Transverse colon (tissue), 4 donors: Measurements from ENCODE around the gene GNG13. TPM values are rescaled to one million over a fixed set of nuclear protein-coding genes. Genes with fewer than 3 reads are reported as not detected.
"Not testable (repeated sequence)": the region's sequence is repeated elsewhere in the genome, so short reads cannot be mapped to it uniquely, and the experiment has no call there.

Experiments used
- DNase-seq: peaks from one replicate; pipeline ENCODE4 v3.0.0-alpha.2; 2019
- H3K27ac ChIP-seq, 4 donors: fragments of 200-600 bp; sonication (generic); 2 replicates each; pipeline ENCODE4 v1.5.1; 2016 to 2018; ENCODE audit warnings: inconsistent platforms in 4 of 4
- H3K27me3 ChIP-seq: fragments of 200-600 bp; sonication (generic); 2 replicates; pipeline ENCODE4 v1.5.1; 2017; ENCODE audit warnings: inconsistent platforms
- H3K36me3 ChIP-seq, 4 donors: fragments of 200-600 bp; sonication (generic); 2 replicates each; pipeline ENCODE4 v1.5.1; 2017 to 2019; ENCODE audit warnings: inconsistent platforms in 4 of 4
- H3K4me1 ChIP-seq, 4 donors: fragments of 200-600 bp; sonication (generic); 2 replicates each; pipeline ENCODE4 v1.5.1; 2017 to 2020; ENCODE audit warnings: inconsistent platforms in 4 of 4
- H3K4me3 ChIP-seq, 4 donors: fragments of 200-600 bp; sonication (generic); 1 replicate in 1 of 4; 2 replicates in 3 of 4; pipeline versions ENCODE4 v1.5.1 to v1.6.1; 2017 to 2019; ENCODE audit warnings: inconsistent platforms in 4 of 4
- H3K9me3 ChIP-seq, 2 donors: fragments of 200-600 bp; sonication (generic); 2 replicates each; pipeline ENCODE4 v1.5.1; 2017 to 2019; ENCODE audit warnings: inconsistent platforms in 2 of 2
- EP300 ChIP-seq: sonication (generic); formaldehyde crosslinking; IDR thresholded peaks from one replicate; pipeline ENCODE4 v1.6.1; 2017; ENCODE audit warnings: antibody characterized with exemption, low read depth
- POLR2A ChIP-seq: fragments of 450-650 bp; IDR thresholded peaks from one replicate; pipeline ENCODE4 v1.6.1; 2016; ENCODE audit warnings: antibody characterized with exemption, mild to moderate bottlenecking, moderate library complexity
- POLR2AphosphoS5 ChIP-seq, 3 donors: sonication (generic); formaldehyde crosslinking; IDR thresholded peaks; one replicate each; pipeline ENCODE4 v1.6.1; 2016; ENCODE audit warnings: antibody characterized with exemption in 3 of 3
- WGBS, 2 donors: methylation state at CpG; one replicate each; pipeline ENCODE4 v1.1.5; 2018; ENCODE audit warnings: low coverage in 1 of 2; 5-methylcytosine and 5-hydroxymethylcytosine counted together
- in situ Hi-C, 4 donors: fragments of 200-750 bp; cut with MboI; loops; one replicate each; pipeline versions ENCODE4 v1.15.0 to v1.15.1; 2017; ENCODE audit warnings: low sequenced_read_pairs in 3 of 4, low pct_ligation_motif_present in 1 of 4, low pct_unique_long_range_greater_than_20kb in 1 of 4
- intact Hi-C: fragments of 100-400 bp; cut with DNase I; formaldehyde crosslinking; loops from one replicate; pipeline ENCODE4 v1.15.1; 2023; ENCODE audit warnings: low total_unique reads
- total RNA-seq, 4 donors: library from RNA; depleted of rRNA; stranded (reverse); fragments of >200 nt; gene quantifications; one replicate each; pipeline ENCODE4 v1.1.0, GENCODE V29; 2016
- TF ChIP-seq, protein P1 (sequence below), 5 experiments: fragments of 200-600 bp in 3 of 5; fragments of 450-650 bp in 2 of 5; sonication (generic) in 3 of 5; IDR thresholded peaks; 1 replicate in 2 of 5; 2 replicates in 3 of 5; pipeline ENCODE4 v1.5.1; 2016 to 2017; ENCODE audit warnings: antibody characterized with exemption in 5 of 5, inconsistent platforms in 3 of 5, mild to moderate bottlenecking in 2 of 5, moderate library complexity in 1 of 5

GNG13 gene
- total RNA-seq, 4 donors from 2014 or later: 0.48 TPM; not detected in 3

DNA sequence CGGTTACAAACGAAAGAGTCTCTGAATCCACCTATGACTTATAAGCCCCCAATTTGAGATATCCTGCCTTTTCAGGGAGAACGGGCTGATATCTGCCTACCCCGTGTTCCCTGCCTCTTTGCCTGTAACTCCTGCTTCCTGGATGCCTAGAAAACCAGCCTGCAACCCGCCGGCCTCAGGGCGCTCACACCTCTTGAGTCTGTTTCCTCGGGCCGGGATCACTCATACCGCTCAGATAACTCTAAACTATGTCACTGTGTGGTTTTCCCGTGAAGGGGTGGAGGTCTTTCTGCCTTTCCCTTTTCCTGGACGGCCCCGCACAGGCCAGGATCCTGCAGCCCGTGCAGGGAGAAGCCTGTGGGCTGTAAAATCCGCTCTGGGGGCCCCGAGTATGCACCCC is 22.7 kb downstream of the GNG13 start:
- Histone ChIP-seq H3K9me3 (no peaks in the 10 kb centered on the region), H3K4me3 (no peak overlapping the region), H3K36me3 (no peaks in the 10 kb centered on the region), H3K27me3 (peaks cover 73% of the 10 kb centered on the region), H3K4me1 (no peaks in the 10 kb centered on the region), H3K27ac (no peak overlapping the region)
- TF ChIP-seq, protein P1, sequence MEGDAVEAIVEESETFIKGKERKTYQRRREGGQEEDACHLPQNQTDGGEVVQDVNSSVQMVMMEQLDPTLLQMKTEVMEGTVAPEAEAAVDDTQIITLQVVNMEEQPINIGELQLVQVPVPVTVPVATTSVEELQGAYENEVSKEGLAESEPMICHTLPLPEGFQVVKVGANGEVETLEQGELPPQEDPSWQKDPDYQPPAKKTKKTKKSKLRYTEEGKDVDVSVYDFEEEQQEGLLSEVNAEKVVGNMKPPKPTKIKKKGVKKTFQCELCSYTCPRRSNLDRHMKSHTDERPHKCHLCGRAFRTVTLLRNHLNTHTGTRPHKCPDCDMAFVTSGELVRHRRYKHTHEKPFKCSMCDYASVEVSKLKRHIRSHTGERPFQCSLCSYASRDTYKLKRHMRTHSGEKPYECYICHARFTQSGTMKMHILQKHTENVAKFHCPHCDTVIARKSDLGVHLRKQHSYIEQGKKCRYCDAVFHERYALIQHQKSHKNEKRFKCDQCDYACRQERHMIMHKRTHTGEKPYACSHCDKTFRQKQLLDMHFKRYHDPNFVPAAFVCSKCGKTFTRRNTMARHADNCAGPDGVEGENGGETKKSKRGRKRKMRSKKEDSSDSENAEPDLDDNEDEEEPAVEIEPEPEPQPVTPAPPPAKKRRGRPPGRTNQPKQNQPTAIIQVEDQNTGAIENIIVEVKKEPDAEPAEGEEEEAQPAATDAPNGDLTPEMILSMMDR (IDR thresholded peaks at IDR 0.05): no peak
- TF ChIP-seq POLR2A: no peak
- TF ChIP-seq EP300: no peak
- no peak for TF ChIP-seq POLR2AphosphoS5 (IDR thresholded peaks at IDR 0.05)
- DNase-seq: no peak
- in situ Hi-C loops (no loop called here), intact Hi-C loops (no loop called here)
- WGBS, 2 donors: 21% methylated on average over 16 of the region's 16 CpGs; no CpG with 5 or more reads in 1 of the 2 donors

DNA sequence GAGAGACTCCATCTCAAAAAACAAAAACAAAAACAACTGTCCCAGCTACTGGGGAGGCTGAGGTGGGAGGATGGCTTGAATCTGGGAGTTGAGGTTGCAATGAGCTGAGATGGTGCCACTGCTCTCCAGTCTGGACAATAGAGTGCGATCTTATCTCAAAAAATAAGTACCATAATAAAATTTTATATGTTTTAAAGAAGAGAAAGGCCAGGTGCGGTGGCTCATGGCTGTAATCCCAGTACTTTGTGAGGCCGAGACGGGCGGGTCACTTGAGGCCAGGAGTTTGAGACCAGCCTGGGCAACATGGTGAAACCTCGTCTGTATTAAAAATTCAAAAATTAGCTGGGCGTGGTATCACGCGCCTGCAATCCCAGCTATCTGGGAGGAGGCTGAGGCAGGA is 23.7 kb downstream of the GNG13 start:
- Histone ChIP-seq H3K9me3 (no peaks in the 10 kb centered on the region), H3K36me3 (no peaks in the 10 kb centered on the region), H3K27me3 (peaks cover 63% of the 10 kb centered on the region), H3K27ac (no peak overlapping the region), H3K4me3 (no peak overlapping the region), H3K4me1 (no peaks in the 10 kb centered on the region)
- WGBS, 2 donors: 40 to 57% methylated on average over 2 to 9 of the region's 9 CpGs
- TF ChIP-seq, protein P1 (IDR thresholded peaks at IDR 0.05): no peak
- no peak for TF ChIP-seq POLR2AphosphoS5 (IDR thresholded peaks at IDR 0.05)
- intact Hi-C loops: no loop called here
- DNase-seq: no peak
- in situ Hi-C loops: no loop called here

DNA sequence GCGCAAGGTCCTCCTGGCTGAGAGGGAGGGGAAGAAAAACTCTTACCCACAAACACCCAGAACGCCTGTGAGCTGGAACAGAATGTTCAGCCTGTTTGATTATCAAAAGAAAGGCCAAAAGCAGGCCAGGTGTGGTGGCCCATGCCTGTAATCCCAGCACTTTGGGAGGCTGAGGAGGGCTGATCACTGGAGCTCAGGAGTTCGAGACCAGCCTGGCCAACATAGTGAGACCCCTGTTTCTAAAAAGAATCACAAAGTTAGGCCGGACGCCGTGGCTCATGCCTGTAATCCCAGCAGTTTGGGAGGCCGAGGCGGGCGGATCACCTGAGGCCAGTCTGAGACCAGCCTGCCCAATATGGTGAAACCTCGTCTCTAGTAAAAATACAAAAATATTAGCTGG is 24.2 kb downstream of the GNG13 start:
- DNase-seq, H3K4me3 ChIP-seq, H3K27ac ChIP-seq, H3K9me3 ChIP-seq, intact Hi-C loops, H3K4me1 ChIP-seq, H3K36me3 ChIP-seq, in situ Hi-C loops: not testable (repeated sequence)
- peaks cover 58% of the 10 kb centered on the region for H3K27me3 ChIP-seq
- 84% methylated on average over 10 of the region's 10 CpGs; no CpG with 5 or more reads in 1 of the 2 donors for WGBS, 2 donors

DNA sequence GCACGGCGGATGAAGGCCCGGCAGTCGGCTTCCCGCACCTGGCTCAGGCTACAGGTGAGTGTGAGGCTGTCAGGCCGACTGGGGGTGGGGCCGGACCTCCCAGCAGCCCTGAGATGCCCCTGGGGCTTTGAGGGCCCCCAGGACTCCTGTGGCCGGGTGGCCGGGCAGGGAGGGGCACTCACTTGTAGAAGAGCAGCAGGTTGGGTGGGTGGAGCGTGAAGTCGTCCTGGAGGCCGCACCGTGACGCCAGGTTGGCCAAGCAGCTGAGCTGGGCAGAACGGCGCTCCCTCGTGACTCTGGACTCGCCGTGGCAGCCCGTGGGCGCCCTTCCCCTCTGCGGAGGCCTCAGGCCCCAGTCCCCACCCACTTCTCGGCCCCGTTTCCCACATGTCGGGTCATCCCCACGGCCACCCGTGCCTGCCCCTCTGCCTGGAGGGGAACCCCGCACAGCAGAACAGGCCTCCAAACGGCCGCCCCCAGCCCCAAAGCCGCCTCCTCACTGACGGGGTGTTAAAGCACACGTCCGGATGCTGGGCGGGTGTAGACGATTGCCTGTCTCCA is 25.2 kb downstream of the GNG13 start:
- DNase-seq: no peak
- H3K4me3 ChIP-seq: no peak overlapping the region
- H3K27ac ChIP-seq: no peak overlapping the region
- H3K4me1 ChIP-seq: no peaks in the 10 kb centered on the region
- TF ChIP-seq, protein P1 (IDR thresholded peaks at IDR 0.05): no peak
- no peak for TF ChIP-seq EP300
- TF ChIP-seq POLR2A: no peak
- TF ChIP-seq POLR2AphosphoS5 (IDR thresholded peaks at IDR 0.05): no peak
- 64% methylated on average over 28 of the region's 36 CpGs; no CpG with 5 or more reads in 1 of the 2 donors for WGBS, 2 donors
- no peaks in the 10 kb centered on the region for H3K9me3 ChIP-seq
- peaks cover 54% of the 10 kb centered on the region for H3K27me3 ChIP-seq
- H3K36me3 ChIP-seq: no peaks in the 10 kb centered on the region
- intact Hi-C loops (no loop called here), in situ Hi-C loops (no loop called here)
